GM12891 (cell line): ENCODE data around the gene GRIK2.

Source experiments
- PAX5 ChIP-seq: IDR thresholded peaks from 2 replicates; pipeline ENCODE4 v1.6.1; 2011; ENCODE audit warnings: low read length, moderate library complexity, mild to moderate bottlenecking; ENCODE audit not compliant: insufficient read depth, severe bottlenecking
- POLR2A ChIP-seq: IDR thresholded peaks from 2 replicates; pipeline ENCODE4 v1.6.1; 2011; ENCODE audit warnings: low read depth, low read length, control low read depth
- POLR2AphosphoS5 ChIP-seq: IDR thresholded peaks from 2 replicates; pipeline ENCODE4 v1.6.1; 2011; ENCODE audit warnings: low read depth, low read length, control low read depth
- TAF1 ChIP-seq: IDR thresholded peaks from 2 replicates; pipeline ENCODE4 v1.6.1; 2011; ENCODE audit warnings: low read depth, low read length, control low read depth

GRCh38 chr6:101994521-101994920 is 601.0 kb downstream of the GRIK2 start:
- TF ChIP-seq POLR2AphosphoS5 = no peak
- TF ChIP-seq POLR2A = no peak
- TF ChIP-seq TAF1 = no peak
- no peak for TF ChIP-seq PAX5
